Stimulated activated naive CD4-positive, alpha-beta T cell (primary cell): ENCODE results near the gene CDH23.

ENCODE experiments used
- DNase-seq, 6 experiments: peaks; one replicate each; lab custom pipeline; 2025; lab: John Stamatoyannopoulos, UW

CDH23 gene

GRCh38 chr10:71623098-71623985, 226.6 kb downstream of the CDH23 start:
- DNase-seq = peak in 2 of 6 experiments; percentile 4 to 6

GRCh38 chr10:71623986-71624291, 227.2 kb downstream of the CDH23 start:
- no peak for DNase-seq

GRCh38 chr10:71625445-71626175, 228.9 kb downstream of the CDH23 start:
- no peak for DNase-seq

GRCh38 chr10:71627230-71627939, 230.7 kb downstream of the CDH23 start:
- DNase-seq = no peak

GRCh38 chr10:71627956-71628355, 231.2 kb downstream of the CDH23 start:
- DNase-seq = no peak

- DNase-seq = no peak
Measured at GRCh38 chr10:71629131-71629530, 232.4 kb downstream of the CDH23 start.

GRCh38 chr10:71630168-71630567, 233.4 kb downstream of the CDH23 start:
- no peak for DNase-seq

GRCh38 chr10:71631007-71631861, 234.5 kb downstream of the CDH23 start:
- no peak for DNase-seq

- no peak for DNase-seq
Measured at GRCh38 chr10:71632200-71632820, 235.6 kb downstream of the CDH23 start.

- DNase-seq = no peak
Measured at GRCh38 chr10:71632896-71633600, 236.3 kb downstream of the CDH23 start.

GRCh38 chr10:71633920-71634319, 237.2 kb downstream of the CDH23 start:
- no peak for DNase-seq

- DNase-seq = no peak
Measured at GRCh38 chr10:71634531-71635164, 237.9 kb downstream of the CDH23 start.

- DNase-seq = no peak
Measured at GRCh38 chr10:71635251-71635866, 238.6 kb downstream of the CDH23 start.

GRCh38 chr10:71635867-71636266, 239.1 kb downstream of the CDH23 start:
- no peak for DNase-seq

- DNase-seq = no peak
Measured at GRCh38 chr10:71636588-71636987, 239.9 kb downstream of the CDH23 start.

GRCh38 chr10:71637305-71637704, 240.6 kb downstream of the CDH23 start:
- DNase-seq = no peak

- DNase-seq = no peak
Measured at GRCh38 chr10:71638064-71638821, 241.5 kb downstream of the CDH23 start.

GRCh38 chr10:71638822-71639719, 242.4 kb downstream of the CDH23 start:
- no peak for DNase-seq
